ENCODE measurements around the gene CRELD1.

CRELD1 gene

DNA sequence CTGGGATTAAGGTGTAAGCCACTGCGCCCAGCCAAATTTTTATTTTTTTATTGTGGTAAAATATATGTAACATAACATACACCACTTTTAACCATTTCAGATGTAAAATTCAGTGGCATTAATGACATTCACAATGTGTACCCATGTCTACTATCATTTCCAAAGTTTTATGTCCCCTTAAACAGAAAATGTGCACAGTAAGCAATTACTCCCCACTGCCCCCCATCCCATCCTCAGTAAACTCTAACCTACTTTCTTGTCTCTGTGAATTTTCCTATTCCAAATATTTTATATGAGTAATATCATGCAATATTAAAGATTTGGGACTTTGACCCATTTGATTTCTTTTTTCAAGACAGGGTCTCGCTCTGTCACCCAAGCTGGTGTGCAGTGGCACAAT lies 33.2 kb downstream of the CRELD1 start:
- no peak for DNase-seq

DNA sequence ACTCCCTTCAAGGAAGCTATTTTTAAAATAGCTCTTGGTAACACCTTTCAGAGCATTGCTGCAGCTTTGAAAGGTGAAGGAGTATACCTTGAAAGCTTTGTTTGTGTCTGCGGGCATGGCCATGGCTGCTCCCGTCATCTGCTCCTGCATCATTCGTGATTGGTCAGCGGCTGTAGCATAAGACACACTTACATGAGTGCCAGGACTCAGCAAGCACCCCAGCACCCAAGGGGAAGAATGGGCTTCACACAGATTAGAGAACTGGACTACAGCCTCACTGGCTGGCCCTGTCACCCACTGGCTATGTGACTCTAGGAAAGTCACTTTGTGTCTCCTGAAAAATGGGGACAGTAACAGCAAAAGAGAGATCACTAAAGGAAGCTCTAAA lies 36.0 kb downstream of the CRELD1 start:
- no peak for DNase-seq

DNA sequence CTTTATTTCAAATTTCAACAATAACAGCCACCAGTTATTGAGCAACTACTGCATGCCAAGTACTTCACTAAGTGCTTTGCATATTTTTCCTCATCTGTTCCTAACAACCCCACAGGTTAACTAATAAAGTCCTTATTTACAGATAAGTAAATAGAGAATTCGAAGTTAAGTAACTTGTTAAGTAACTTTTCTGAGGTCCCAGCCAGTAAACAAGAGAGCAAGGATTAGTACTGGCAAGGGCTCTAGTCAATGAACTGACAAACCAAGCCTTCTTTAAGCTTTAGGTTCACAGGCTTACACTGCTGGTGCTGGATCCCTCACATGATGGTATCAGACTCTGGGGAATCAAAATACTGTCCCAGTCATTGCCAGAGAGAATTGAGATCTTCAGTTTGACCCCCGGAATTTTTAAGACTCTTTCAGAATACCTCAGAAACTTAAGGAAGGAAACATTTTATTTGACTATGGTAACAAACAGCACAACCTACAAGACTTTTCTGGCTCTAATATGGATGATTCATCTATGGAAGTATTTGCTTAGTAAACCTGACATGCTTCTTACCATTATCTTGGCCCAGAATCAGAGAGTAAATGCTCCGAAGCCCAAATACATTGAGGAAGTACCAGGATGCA lies 36.5 kb downstream of the CRELD1 start:
- no peak for DNase-seq

DNA sequence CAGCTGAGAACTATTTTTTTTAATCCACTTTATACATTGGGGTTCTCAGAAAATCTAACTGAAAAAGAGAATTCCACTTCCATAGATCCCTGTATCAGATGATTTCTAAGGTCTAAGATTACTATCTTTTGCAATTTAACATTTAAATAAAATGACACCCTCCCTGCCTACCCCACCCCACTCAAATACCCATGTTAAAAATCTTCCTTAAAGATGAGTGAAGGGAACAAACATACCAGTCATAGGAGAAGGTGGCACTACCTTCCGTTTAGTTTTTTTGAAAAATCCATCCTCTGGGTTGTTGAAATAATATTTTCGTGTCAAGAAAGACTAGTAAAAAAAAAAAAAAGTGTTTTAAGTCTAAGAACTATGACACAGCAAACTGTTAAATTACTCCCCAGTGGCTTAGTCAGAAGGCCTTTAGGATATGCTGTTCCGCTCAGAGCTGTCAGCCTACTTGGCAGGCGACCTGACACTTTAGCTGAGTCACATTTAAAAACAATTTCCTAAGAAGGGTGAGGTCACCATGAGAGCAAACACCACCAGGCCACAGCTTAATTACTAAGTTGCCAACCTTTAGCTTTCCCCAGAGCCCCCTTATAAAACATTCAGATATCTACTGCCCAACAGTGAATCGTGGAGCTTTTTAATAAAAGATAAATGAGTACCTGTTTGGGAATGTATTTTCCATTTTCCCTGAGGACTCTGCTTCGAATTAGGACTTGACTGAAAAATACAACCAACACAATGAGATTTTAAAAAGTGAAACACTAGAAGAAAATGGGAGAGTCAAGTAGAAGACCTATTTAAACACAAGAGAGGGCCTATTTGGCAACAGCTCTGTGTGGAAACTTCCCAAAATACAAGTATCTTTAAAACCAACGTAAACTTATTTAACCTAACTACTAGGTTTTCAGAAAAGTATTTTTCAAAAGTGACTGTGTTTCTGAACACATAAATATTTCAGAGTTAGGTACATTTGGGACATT lies 43.4 kb downstream of the CRELD1 start:
- peak; percentile 2 for DNase-seq

DNA sequence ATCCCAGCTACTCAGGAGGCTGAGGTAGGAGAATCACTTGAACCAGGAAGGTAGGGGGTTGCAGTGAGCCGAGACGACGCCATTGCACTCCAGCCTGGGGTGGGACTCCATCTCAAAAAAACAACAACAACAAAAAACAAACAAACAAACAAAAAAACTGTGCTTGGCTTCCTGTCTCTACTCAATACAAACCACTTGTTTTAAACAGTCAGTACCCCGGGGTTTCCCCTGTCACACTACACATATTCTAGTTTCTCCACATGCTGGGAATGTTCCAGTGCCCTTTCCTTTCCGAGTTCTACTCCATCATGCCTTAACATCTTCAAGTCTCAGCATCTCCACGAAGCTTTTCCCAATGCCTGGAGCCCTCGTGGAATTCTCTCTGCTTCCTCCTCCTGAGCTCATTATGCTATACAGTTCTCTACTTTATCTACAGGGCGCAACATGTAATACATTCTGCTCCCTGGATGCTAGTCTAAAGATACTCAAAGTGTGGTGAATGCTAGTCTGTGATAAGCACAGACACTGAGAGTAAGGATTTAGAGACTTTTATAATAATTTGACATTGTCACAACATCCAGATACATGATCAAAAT lies 45.2 kb downstream of the CRELD1 start:
- no peak for DNase-seq

DNA sequence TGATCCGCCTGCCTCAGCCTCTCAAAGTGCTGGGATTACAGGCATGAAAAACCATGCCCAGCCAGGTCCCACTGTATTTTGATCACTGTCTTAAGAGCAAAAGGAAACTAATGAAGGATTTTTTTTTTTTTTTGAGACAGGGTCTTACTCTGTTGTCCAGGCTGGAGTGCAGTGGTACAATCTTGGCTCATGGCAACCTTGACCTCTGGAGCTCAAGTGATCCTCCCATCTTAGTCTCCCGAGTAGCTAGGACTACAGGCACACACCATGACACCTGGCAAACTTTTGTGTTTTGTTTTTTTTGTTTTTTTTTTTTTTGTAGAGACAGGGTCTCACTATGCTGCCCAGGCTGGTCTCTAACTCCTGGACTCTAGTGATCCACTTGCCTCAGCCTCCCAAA lies 46.6 kb downstream of the CRELD1 start:
- no peak for DNase-seq

DNA sequence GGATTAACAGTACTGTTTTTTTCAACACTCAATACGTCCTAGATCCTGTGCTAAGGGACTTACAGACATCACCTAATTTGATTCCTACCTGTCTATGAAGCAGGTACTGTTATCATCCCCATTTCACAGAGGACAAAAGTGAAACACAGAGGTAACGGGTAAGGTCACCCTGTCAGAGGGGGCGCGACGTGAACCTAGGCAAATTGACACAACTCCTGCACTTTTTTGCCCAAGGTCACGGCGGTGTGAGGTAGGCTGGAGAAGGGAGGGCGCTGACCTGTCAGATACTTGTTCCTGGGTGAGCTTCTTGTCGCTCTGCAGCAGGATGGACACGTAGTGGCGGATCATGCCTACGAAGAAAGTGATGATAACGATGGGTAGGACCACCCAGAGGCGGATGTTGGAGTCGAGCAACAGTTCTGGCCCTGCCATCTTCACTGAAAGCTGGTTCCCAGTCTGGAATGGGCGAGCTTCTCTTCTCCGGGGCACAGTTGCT lies 52.6 kb downstream of the CRELD1 start:
- DNase-seq: no peak

DNA sequence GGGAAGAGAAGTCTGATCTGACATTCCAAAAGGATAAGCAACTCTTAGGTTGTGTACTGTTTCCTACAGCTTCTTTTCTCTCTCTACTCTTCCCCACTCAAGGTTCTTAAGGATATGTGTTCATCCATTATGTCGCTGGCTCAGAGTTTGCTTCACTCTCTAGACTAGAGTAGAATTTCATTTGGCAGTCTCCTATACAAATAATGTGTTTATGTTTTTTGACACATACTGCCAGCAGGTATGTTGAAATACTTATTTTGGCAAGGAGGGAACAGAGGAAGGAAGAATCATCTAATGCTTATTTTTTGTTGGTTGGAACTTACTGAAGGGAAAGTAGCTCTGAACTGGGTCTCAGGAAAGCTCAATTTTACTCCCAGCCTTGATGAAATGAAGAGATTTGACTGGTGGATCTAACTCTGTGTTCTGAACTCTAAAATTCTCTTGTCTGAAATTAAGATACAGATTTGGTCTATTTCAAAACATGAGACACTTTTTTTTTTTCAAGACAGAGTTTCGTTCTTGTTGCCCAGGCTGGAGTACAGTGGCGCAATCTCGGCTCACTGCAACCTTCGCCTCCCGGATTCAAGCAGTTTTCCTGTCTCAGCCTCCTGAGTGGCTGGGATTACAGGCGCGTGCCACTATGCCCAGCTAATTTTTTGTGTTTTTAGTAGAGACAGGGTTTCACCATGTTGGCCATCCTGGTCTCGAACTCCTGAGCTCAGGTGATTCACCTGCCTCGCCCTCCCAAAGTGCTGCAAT lies 60.6 kb downstream of the CRELD1 start:
- DNase-seq: no peak

All from NCI-H510A treated with DMSO at 0.1 percent for 48 hours (cell line).